Psoas muscle (tissue), 8 donors: ENCODE measurements around the gene BLOC1S4. TPM values are rescaled to one million over a fixed set of nuclear protein-coding genes. Genes with fewer than 3 reads are reported as not detected.

ENCODE experiments used
- ATAC-seq, 4 donors: fragments of 200-7000 bp; cut with Tn5 transposase; one replicate each; pipeline ENCODE4 v1.9.1; 2020; ENCODE audit warnings: moderate library complexity in 3 of 4, mild to moderate bottlenecking in 2 of 4
- DNase-seq, 2 donors: peaks; one replicate each; pipeline ENCODE4 v3.0.0-alpha.2; 2020
- H3K27ac ChIP-seq: fragments of 200-600 bp; one replicate; pipeline ENCODE4 v1.8.0; 2022
- H3K27me3 ChIP-seq, 3 donors: fragments of 200-600 bp in 1 of 3; one replicate each; pipeline versions ENCODE4 v1.6.1 to v1.8.0; 2013 to 2022; ENCODE audit warnings: low read length in 2 of 3, mild to moderate bottlenecking in 2 of 3, moderate library complexity in 1 of 3; ENCODE audit not compliant: insufficient read depth in 3 of 3
- H3K36me3 ChIP-seq, 2 donors: fragments of 200-600 bp in 1 of 2; one replicate each; pipeline versions ENCODE4 v1.6.1 to v1.8.0; 2013 to 2022; ENCODE audit warnings: low read depth in 1 of 2, mild to moderate bottlenecking in 1 of 2, moderate library complexity in 1 of 2; ENCODE audit not compliant: insufficient read depth in 1 of 2
- H3K4me1 ChIP-seq: fragments of 200-600 bp; one replicate; pipeline ENCODE4 v1.8.0; 2022
- H3K4me3 ChIP-seq: fragments of 200-600 bp; one replicate; pipeline ENCODE4 v1.8.0; 2022; ENCODE audit warnings: mild to moderate bottlenecking
- H3K9me3 ChIP-seq: fragments of 200-600 bp; one replicate; pipeline ENCODE4 v1.8.0; 2022
- WGBS, 3 donors: extraction: QIAGEN DNeasy Blood & Tissue Kit; methylation state at CpG; one replicate each; pipeline versions ENCODE4 v1.1.6 to v1.1.7; 2013; 5-methylcytosine and 5-hydroxymethylcytosine counted together
- intact Hi-C, 2 donors: fragments of 100-400 bp; cut with DNase I; formaldehyde crosslinking; loops; one replicate each; pipeline versions ENCODE4 v1.11.0 to v1.14.2; 2022
- polyA plus RNA-seq, 3 donors: library from polyadenylated mRNA; stranded (reverse); fragments of 200-250 nt; gene quantifications; one replicate each; pipeline ENCODE4 v1.2.3, GENCODE V29; 2013
- total RNA-seq, 4 donors: library from RNA; stranded (reverse); fragmentation: NEBNext Ultra II Directional in 2 of 4; extraction: Animal tissue kit (Norgen Biotek cat#: 25700) in 2 of 4; gene quantifications; one replicate each; pipeline versions ENCODE4 v1.2.1 to v1.2.4, GENCODE V29; 2021 to 2023
- TF ChIP-seq, protein P1 (sequence below): fragments of 200-600 bp; IDR thresholded peaks from one replicate; pipeline ENCODE4 v1.8.0; 2022; ENCODE audit warnings: antibody characterized with exemption
- donor health status: healthy with polysubstance abuse.
- donor health status: DM: no; HTN: no; CAD: no; lungs with moderate emphysema.
- donor health status: Bipolar disorder and iron deficiency.
- donor health status: healthy.
- donor health status: DM: yes; HTN: yes; CAD: no.
- donor health status: DM: no; HTN: no; CAD: no.
- donor health status: DM: no; HTN: no; CAD: no.
- donor health status: DM: yes; HTN: yes; CAD: no.

The BLOC1S4 gene
- total and polyA plus RNA-seq, 7 donors, result 7.6 to 15.0 (median 13.4) TPM

DNA sequence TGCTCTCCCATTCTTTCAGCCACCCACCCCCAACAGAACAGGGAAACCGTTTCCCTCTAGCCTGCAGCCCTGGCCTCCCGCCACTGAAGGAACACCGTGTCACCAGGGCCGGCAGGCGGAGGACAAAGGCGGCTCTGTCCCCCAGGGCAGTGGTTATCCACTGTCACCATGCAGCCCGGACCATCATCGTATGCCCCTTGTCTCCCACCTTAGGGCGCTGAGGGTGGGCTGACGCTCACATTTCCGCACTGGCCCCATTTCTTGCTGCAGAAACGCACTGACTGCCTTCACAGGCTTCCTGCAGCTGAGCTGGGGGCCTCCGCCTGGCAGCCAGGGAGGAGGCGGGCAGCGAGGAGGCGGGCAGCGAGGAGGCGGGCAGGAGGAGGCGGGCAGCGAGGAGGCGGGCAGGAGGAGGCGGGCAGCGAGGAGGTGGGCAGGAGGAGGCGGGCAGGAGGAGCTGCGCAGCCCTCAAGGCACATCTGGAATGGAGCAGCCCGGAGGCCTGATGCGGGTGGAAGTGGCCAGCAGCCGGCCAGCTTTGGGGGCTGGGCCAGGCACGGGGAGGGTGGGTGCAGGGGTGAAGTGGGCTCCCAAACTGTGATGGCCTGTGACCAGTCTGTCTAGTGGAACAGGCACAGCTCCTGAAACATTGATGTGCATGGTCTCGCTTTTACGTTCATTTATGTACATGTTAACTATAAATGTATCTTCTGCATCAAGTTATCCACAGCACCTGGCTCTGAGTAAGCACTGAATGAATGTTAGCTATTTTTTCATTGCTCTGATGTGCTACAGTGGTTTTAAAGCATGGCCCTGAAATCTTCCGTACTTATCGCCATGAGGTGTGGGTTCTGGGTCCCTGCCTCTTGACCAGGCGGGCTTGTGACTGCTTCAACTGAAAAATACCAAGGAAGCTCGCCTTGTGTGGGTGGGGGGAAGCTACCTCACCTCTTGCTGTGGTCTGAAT is 46.0 kb downstream of the BLOC1S4 start:
- Histone ChIP-seq H3K4me1 (no peaks in the 10 kb centered on the region), H3K4me3 (no peak overlapping the region), H3K27me3 (no peaks in the 10 kb centered on the region), H3K27ac (no peak overlapping the region), H3K36me3 (no peaks in the 10 kb centered on the region), H3K9me3 (no peaks in the 10 kb centered on the region)
- TF ChIP-seq, protein P1, sequence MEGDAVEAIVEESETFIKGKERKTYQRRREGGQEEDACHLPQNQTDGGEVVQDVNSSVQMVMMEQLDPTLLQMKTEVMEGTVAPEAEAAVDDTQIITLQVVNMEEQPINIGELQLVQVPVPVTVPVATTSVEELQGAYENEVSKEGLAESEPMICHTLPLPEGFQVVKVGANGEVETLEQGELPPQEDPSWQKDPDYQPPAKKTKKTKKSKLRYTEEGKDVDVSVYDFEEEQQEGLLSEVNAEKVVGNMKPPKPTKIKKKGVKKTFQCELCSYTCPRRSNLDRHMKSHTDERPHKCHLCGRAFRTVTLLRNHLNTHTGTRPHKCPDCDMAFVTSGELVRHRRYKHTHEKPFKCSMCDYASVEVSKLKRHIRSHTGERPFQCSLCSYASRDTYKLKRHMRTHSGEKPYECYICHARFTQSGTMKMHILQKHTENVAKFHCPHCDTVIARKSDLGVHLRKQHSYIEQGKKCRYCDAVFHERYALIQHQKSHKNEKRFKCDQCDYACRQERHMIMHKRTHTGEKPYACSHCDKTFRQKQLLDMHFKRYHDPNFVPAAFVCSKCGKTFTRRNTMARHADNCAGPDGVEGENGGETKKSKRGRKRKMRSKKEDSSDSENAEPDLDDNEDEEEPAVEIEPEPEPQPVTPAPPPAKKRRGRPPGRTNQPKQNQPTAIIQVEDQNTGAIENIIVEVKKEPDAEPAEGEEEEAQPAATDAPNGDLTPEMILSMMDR, result no peak
- 68 to 83% (median 81%) methylated on average over 31 to 35 of the region's 35 CpGs for WGBS, 3 donors
- intact Hi-C loops, result no loop called here
- DNase-seq (no peak), ATAC-seq (no peak)

DNA sequence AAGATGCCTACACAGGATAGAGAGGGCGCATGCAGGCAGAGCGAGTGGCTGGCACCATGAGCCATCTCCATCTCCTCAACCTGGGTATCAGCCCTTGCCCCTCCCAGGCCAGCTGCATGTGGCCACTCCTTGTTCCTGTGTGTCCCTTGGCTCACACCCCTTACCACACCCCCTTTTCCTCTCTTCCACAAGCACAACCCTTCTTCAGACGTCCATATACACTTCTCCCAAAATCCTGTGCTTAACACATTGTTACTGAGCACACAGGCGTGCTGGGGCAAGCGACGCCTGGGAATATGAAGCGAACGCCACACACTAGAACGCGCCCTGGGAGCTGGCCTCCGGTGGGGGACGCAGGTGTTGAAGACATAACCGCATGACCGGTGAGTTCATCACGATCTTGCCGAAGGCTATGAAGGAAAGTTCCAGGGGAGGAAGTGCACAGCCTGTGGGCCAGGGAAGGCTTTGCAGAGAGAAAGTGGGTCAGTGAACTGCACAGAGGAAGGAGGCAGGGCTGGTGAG is 47.4 kb downstream of the BLOC1S4 start:
- intact Hi-C loops, result no loop called here
- H3K27me3 ChIP-seq, result no peaks in the 10 kb centered on the region
- H3K4me1 ChIP-seq, result peaks cover 9% of the 10 kb centered on the region
- 77 to 81% (median 79%) methylated on average over 16 of the region's 16 CpGs for WGBS, 3 donors
- no peaks in the 10 kb centered on the region for H3K36me3 ChIP-seq
- no peaks in the 10 kb centered on the region for H3K9me3 ChIP-seq
- no peak overlapping the region for H3K27ac ChIP-seq
- no peak overlapping the region for H3K4me3 ChIP-seq
- TF ChIP-seq, protein P1, result no peak
- ATAC-seq (no peak), DNase-seq (peak in 1 of 2 donors; percentile 2)

DNA sequence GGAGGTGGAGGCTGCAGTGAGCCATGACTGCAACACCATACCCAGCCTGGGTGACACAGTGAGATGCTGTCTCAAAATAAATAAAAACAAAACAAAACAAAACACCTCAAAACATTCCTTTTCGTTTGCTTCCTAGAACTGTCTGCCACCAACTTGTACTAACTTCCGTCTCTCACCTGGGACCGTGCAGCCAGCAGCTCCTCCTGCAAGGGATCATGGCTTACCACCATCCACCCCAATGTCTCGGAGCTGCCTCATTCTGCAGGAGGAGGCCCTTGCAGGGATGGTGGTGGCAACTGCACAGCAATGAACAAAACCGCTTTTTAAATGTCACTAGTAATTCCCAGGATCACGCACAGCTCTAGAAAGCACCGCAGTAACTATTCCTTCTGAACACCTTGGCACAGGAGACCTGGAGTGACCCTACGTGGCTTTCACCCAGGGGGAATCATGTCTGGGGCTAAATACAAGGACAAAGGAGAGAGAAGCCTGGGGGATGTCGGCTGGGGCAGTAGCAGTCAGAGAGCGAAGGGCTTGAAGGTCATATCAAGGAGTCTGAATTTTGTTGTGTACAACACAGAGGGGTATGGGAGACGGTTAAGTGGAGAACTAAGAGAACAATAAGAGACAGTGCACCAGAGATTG is 49.1 kb downstream of the BLOC1S4 start:
- peaks cover 26% of the 10 kb centered on the region for H3K4me1 ChIP-seq
- H3K36me3 ChIP-seq, result no peaks in the 10 kb centered on the region
- DNase-seq (peak in 1 of 2 donors; percentile 9), ATAC-seq (no peak)
- no peaks in the 10 kb centered on the region for H3K9me3 ChIP-seq
- H3K27ac ChIP-seq, result no peak overlapping the region
- 78 to 83% (median 81%) methylated on average over 11 of the region's 11 CpGs for WGBS, 3 donors
- no peak overlapping the region for H3K4me3 ChIP-seq
- H3K27me3 ChIP-seq, result no peaks in the 10 kb centered on the region
- TF ChIP-seq, protein P1, result no peak
- intact Hi-C loops, result loop anchor here (5.0 kb wide), 1 partner anchor 33 kb away; no protein-coding TSS in a partner anchor

DNA sequence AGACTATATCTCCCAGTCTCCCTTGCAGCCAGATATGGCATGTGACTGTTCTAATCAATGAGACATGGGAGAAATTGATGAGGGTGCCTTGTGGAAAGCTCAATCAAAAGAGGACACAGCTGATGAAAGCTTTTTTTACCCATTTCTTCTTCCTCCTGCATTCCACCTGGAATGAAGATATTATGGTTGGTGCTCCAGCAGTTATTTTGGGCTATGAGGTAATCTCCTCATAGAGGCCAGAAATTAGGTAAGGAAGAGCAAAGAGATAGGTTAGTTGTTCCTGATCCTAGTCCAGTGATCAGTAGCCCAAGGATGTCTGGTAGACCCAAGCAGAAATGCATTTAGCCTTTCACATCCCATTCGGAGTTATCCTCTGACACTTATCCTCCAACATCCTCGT is 49.7 kb downstream of the BLOC1S4 start:
- Histone ChIP-seq H3K27me3 (no peaks in the 10 kb centered on the region), H3K4me3 (no peak overlapping the region), H3K9me3 (no peaks in the 10 kb centered on the region), H3K4me1 (peaks cover 32% of the 10 kb centered on the region), H3K36me3 (no peaks in the 10 kb centered on the region), H3K27ac (no peak overlapping the region)
- 89 to 92% (median 91%) methylated on average over 2 of the region's 2 CpGs for WGBS, 3 donors
- no peak for ATAC-seq
- intact Hi-C loops, result loop anchor here (5.0 kb wide), 1 partner anchor 33 kb away; no protein-coding TSS in a partner anchor
- TF ChIP-seq, protein P1, result no peak
- no peak for DNase-seq

Other genes starting within 250 kb of the BLOC1S4 start
- 1 to 10 TPM in 3 of 4 donors, under 1 TPM in 1; 0.62 to 2.1 (median 1.4) TPM for gene PPP2R2C, start 243.6 kb upstream of the BLOC1S4 start, total RNA-seq
- 1 to 10 TPM in 1 of 3 donors, under 1 TPM in 2; 0.08 to 3.2 (median 0.52) TPM for gene PPP2R2C, start 243.6 kb upstream of the BLOC1S4 start, polyA plus RNA-seq
- gene MAN2B2, start 141.0 kb upstream of the BLOC1S4 start, total RNA-seq, result 1 to 10 TPM; 3.0 to 6.6 (median 3.9) TPM
- gene MAN2B2, start 141.0 kb upstream of the BLOC1S4 start, polyA plus RNA-seq, result 1 to 10 TPM; 1.8 to 3.2 (median 2.7) TPM
- 100 to 1,000 TPM; 216 to 300 (median 250) TPM for gene MRFAP1, start 75.5 kb upstream of the BLOC1S4 start, total RNA-seq
- gene MRFAP1, start 75.5 kb upstream of the BLOC1S4 start, polyA plus RNA-seq, result 100 to 1,000 TPM; 300 to 539 (median 398) TPM
- 1 to 10 TPM in 1 of 4 donors, under 1 TPM in 2, not detected in 1; 0.34 to 1.5 (median 0.68) TPM for gene S100P, start 22.3 kb upstream of the BLOC1S4 start, total RNA-seq
- under 1 TPM; 0.34 to 0.36 (median 0.35) TPM for gene S100P, start 22.3 kb upstream of the BLOC1S4 start, polyA plus RNA-seq
- gene MRFAP1L1, start 6.3 kb upstream of the BLOC1S4 start, total RNA-seq, result 10 to 100 TPM; 30.0 to 39.1 (median 32.4) TPM
- 10 to 100 TPM; 40.5 to 79.0 (median 48.5) TPM for gene MRFAP1L1, start 6.3 kb upstream of the BLOC1S4 start, polyA plus RNA-seq
- gene KIAA0232, start 66.6 kb downstream of the BLOC1S4 start, total RNA-seq, result 10 to 100 TPM; 50.9 to 79.8 (median 56.8) TPM
- gene KIAA0232, start 66.6 kb downstream of the BLOC1S4 start, polyA plus RNA-seq, result 10 to 100 TPM in 2 of 3 donors, 1 to 10 TPM in 1; 8.7 to 53.3 (median 20.8) TPM
- 10 to 100 TPM; 32.7 to 45.5 (median 35.6) TPM for gene TBC1D14, start 193.7 kb downstream of the BLOC1S4 start, total RNA-seq
- gene TBC1D14, start 193.7 kb downstream of the BLOC1S4 start, polyA plus RNA-seq, result 10 to 100 TPM; 14.7 to 44.3 (median 17.7) TPM